Measurements from ENCODE around the gene PRPF18. TPM values are rescaled to one million over a fixed set of nuclear protein-coding genes. Genes with fewer than 3 reads are reported as not detected.

Gene PRPF18
- total and polyA plus RNA-seq, 2 of the 4 experiments (the other 2 are of a cell fraction), result 10.0 to 16.9 TPM

- POLR2A ChIA-PET (ENCODE audit: unreplicated experiment), result no interaction called here
- H2BK5ac ChIP-seq (ENCODE audit: low read depth, low read length, poor library complexity, severe bottlenecking), result no peak overlapping the region
- H2AK5ac ChIP-seq (ENCODE audit: low read depth, low read length), result no peak overlapping the region
- peaks cover 4 to 47% of the 10 kb centered on the region in 2 experiments; a peak in 3 of 4 replicates for H3K79me1 ChIP-seq (ENCODE audit: low read depth in 1 of 2, low read length in 2 of 2)
- H2AK9ac ChIP-seq (replicated peaks; ENCODE audit: low read depth, low read length, poor library complexity), result no peak overlapping the region
- no peak overlapping the region for H2BK20ac ChIP-seq (ENCODE audit: low read depth, low read length)
- H3K4me1 ChIP-seq (ENCODE audit: control insufficient read depth, insufficient read depth, low read length), result peaks cover 5% of the 10 kb centered on the region; the same call in 1 of the 2 replicates
- CTCF ChIA-PET, result interaction anchor here (0.5 to 0.8 kb wide), 2 partner anchors 27 to 69 kb away, joined by 6 to 8 read pairs; no protein-coding TSS in a partner anchor
- no peak overlapping the region for H3K4ac ChIP-seq (ENCODE audit: low read depth, low read length)
- no peak overlapping the region for H3K4me2 ChIP-seq (ENCODE audit: low read depth, low read length)
- no TSS peak for BruUV-seq (replicated peaks)
- ATAC-seq (ENCODE audit: low read depth) (no peak), DNase-seq (no peak)
- no peak overlapping the region for H2BK120ac ChIP-seq (ENCODE audit: low read depth, low read length)
- peaks cover 64% of the 10 kb centered on the region for H3K36me3 ChIP-seq (ENCODE audit: control insufficient read depth, insufficient read depth, low read length)
- no peak overlapping the region for H4K91ac ChIP-seq (ENCODE audit: insufficient read depth, low read depth, low read length)
- H4K5ac ChIP-seq (ENCODE audit: low read depth, low read length), result no peak overlapping the region
- H3K27ac ChIP-seq (ENCODE audit: insufficient read depth, low read length), result no peak overlapping the region
- no peaks in the 10 kb centered on the region; the same call in 1 of the 2 replicates for H3K9me1 ChIP-seq (ENCODE audit: insufficient read depth, low read length)
- no peak overlapping the region for H3K14ac ChIP-seq (replicated peaks; ENCODE audit: low read depth, low read length)
- no peaks in the 10 kb centered on the region for H3K27me3 ChIP-seq (ENCODE audit: control insufficient read depth, insufficient read depth, low read length)
- no peak overlapping the region for H3K23ac ChIP-seq (ENCODE audit: low read depth, low read length)
- no CpG with 5 or more reads among the region's 4 CpGs for WGBS, 2 experiments (ENCODE audit: extremely low coverage in 2 of 2, insufficient read length in 1 of 2)
- dilution Hi-C loops (cut with HindIII; ENCODE audit: low sequenced_read_pairs, unreplicated experiment) (no loop called here), in situ Hi-C loops (cut with MboI; ENCODE audit: low sequenced_read_pairs) (loop anchor here (25.0 kb wide), 1 partner anchor 432 kb away; no protein-coding TSS in a partner anchor), intact Hi-C loops (cut with micrococcal nuclease) (no loop called here)
- H3K56ac ChIP-seq (ENCODE audit: extremely low read depth, insufficient read depth, low read length), result no peak overlapping the region
- H3K9ac ChIP-seq (ENCODE audit: low read depth, low read length), result no peak overlapping the region
- H2AFZ ChIP-seq (replicated peaks; ENCODE audit: low read length, poor library complexity), result no peak overlapping the region
- H4K8ac ChIP-seq (ENCODE audit: low read depth in 2 of 2, low read length in 2 of 2), result no peak overlapping the region
- TF ChIP-seq POLR2A (IDR thresholded peaks at IDR 0.05; ENCODE audit: low read depth, low read length), result no peak
- no peak for TF ChIP-seq NFE2L2 (IDR thresholded peaks at IDR 0.05; ENCODE audit: low read depth, low read length)
- no peak for TF ChIP-seq RCOR1 (IDR thresholded peaks at IDR 0.05; ENCODE audit: insufficient replicate concordance, low read length)
- TF ChIP-seq CTCF (conservative IDR thresholded peaks at IDR 0.05; ENCODE audit: low read depth, low read length), result no peak
- no peak for TF ChIP-seq ELK1 (IDR thresholded peaks at IDR 0.05; ENCODE audit: borderline replicate concordance, low read depth, low read length)
- H3K4me3 ChIP-seq (ENCODE audit: insufficient read depth, low read depth, low read length), result no peak overlapping the region
- H2BK15ac ChIP-seq (ENCODE audit: low read depth, low read length), result no peak overlapping the region
- no peaks in the 10 kb centered on the region for H3K9me3 ChIP-seq (ENCODE audit: control insufficient read depth, insufficient read depth, low read length)
- H4K20me1 ChIP-seq (ENCODE audit: insufficient read depth, low read length), result peaks cover 9% of the 10 kb centered on the region; the same call in 1 of the 2 replicates
- H3K18ac ChIP-seq (ENCODE audit: low read depth, low read length), result no peak overlapping the region
Measured at GRCh38 chr10:13654846-13655245, 68.1 kb downstream of the PRPF18 start.

All from IMR-90 (cell line).